Esophagus muscularis mucosa (tissue), 4 donors: ENCODE results near the gene RUVBL1. TPM values are rescaled to one million over a fixed set of nuclear protein-coding genes. Genes with fewer than 3 reads are reported as not detected.
A peak's percentile ranks its signal among the peaks of the same experiment; 100 is the strongest.

Source experiments
- DNase-seq: peaks from one replicate; pipeline ENCODE4 v3.0.0-alpha.2; 2017; ENCODE audit errors: extremely low spot score
- H3K27ac ChIP-seq, 4 donors: fragments of 200-600 bp; sonication (generic); replicated peaks in 1 of 4; 1 replicate in 3 of 4; 2 replicates in 1 of 4; pipeline ENCODE4 v1.5.1; 2016 to 2019; ENCODE audit warnings: mild to moderate bottlenecking in 1 of 4
- H3K27me3 ChIP-seq, 4 donors: fragments of 200-600 bp; sonication (generic); one replicate each; pipeline versions ENCODE4 v1.5.1 to v1.6.0; 2016 to 2019
- H3K36me3 ChIP-seq, 4 donors: fragments of 200-600 bp; sonication (generic); one replicate each; pipeline ENCODE4 v1.5.1; 2016 to 2019
- H3K4me1 ChIP-seq, 4 donors: fragments of 200-600 bp; sonication (generic); one replicate each; pipeline ENCODE4 v1.5.1; 2016 to 2019
- H3K4me3 ChIP-seq, 4 donors: fragments of 200-600 bp; sonication (generic); 1 replicate in 2 of 4; 2 replicates in 2 of 4; pipeline ENCODE4 v1.5.1; 2016 to 2019; ENCODE audit warnings: mild to moderate bottlenecking in 4 of 4, moderate library complexity in 1 of 4
- H3K9me3 ChIP-seq, 4 donors: fragments of 200-600 bp; sonication (generic); 1 replicate in 3 of 4; 2 replicates in 1 of 4; pipeline ENCODE4 v1.5.1; 2016 to 2019
- EP300 ChIP-seq: sonication (generic); formaldehyde crosslinking; IDR thresholded peaks from one replicate; pipeline ENCODE4 v1.6.1; 2017; ENCODE audit warnings: antibody characterized with exemption
- POLR2A ChIP-seq: fragments of 450-650 bp; IDR thresholded peaks from one replicate; pipeline ENCODE4 v1.6.1; 2017; ENCODE audit warnings: antibody characterized with exemption, moderate library complexity, mild to moderate bottlenecking, low read depth
- POLR2AphosphoS5 ChIP-seq, 2 donors: sonication (generic); formaldehyde crosslinking; IDR thresholded peaks; one replicate each; pipeline ENCODE4 v1.6.1; 2017; ENCODE audit warnings: antibody characterized with exemption in 2 of 2
- WGBS: methylation state at CpG from one replicate; pipeline ENCODE4 v1.1.5; 2018; 5-methylcytosine and 5-hydroxymethylcytosine counted together
- intact Hi-C: fragments of 100-400 bp; cut with DNase I; formaldehyde crosslinking; loops from one replicate; pipeline ENCODE4 v1.15.1; 2023
- total RNA-seq, 4 donors: library from RNA; depleted of rRNA; stranded (reverse); fragments of >200 nt; gene quantifications; one replicate each; pipeline versions ENCODE4 v1.1.0 to v1.2.1, GENCODE V29; 2016
- TF ChIP-seq, protein P1 (sequence below), 3 experiments: fragments of 200-600 bp in 2 of 3; fragments of 450-650 bp in 1 of 3; sonication (generic) in 2 of 3; IDR thresholded peaks; one replicate each; pipeline ENCODE4 v1.5.1; 2017 to 2019; ENCODE audit warnings: antibody characterized with exemption in 3 of 3, mild to moderate bottlenecking in 2 of 3, moderate library complexity in 1 of 3

RUVBL1 gene
- total RNA-seq, 4 donors from 2014 or later, result 21.4 to 28.9 (median 23.8) TPM

DNA sequence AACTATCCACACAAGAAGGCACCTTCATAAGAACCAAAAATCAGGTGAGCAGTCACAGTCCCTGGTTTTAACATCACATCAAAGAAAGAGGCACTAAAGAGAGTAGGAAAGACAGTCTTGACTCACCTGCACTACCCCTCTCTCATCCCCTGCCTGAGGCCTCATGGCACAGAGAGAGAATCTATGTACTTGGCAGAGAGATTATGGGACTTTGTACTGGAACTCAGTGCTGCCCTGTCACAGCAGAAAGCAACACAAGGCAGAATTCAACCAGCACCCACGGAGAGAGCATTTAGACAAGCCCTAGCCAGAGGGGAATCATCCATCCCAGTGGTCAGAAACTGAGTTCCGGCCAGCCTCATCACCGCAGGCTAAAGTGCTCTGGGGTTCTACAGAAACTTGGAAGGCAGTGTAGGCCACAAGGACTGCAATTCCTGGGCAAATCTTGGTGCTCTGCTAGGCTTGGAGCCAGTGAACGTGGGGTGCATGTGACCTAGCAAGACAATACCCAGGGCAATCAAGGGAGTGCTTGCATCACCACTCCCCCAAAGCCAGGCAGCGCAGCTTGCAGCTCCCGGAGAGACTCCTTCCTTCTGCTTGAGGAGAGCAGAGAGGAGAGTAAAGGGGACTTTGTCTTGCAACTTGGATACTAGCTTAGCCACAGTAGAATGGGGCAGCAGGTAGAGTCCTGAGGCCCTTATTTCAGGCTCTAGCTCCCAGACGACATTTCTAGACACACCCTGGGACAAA is 8.5 kb upstream of the RUVBL1 start:
- no peak overlapping the region for H3K4me3 ChIP-seq
- H3K9me3 ChIP-seq, result no peaks in the 10 kb centered on the region
- peaks cover 0 to 8% (median 0%) of the 10 kb centered on the region in 4 donors for H3K27me3 ChIP-seq
- intact Hi-C loops, result no loop called here
- H3K36me3 ChIP-seq, result no peaks in the 10 kb centered on the region
- H3K27ac ChIP-seq, result no peak overlapping the region
- no peak for DNase-seq
- TF ChIP-seq POLR2A (no peak), EP300 (no peak), POLR2AphosphoS5 (IDR thresholded peaks at IDR 0.05) (no peak)
- TF ChIP-seq, protein P1, sequence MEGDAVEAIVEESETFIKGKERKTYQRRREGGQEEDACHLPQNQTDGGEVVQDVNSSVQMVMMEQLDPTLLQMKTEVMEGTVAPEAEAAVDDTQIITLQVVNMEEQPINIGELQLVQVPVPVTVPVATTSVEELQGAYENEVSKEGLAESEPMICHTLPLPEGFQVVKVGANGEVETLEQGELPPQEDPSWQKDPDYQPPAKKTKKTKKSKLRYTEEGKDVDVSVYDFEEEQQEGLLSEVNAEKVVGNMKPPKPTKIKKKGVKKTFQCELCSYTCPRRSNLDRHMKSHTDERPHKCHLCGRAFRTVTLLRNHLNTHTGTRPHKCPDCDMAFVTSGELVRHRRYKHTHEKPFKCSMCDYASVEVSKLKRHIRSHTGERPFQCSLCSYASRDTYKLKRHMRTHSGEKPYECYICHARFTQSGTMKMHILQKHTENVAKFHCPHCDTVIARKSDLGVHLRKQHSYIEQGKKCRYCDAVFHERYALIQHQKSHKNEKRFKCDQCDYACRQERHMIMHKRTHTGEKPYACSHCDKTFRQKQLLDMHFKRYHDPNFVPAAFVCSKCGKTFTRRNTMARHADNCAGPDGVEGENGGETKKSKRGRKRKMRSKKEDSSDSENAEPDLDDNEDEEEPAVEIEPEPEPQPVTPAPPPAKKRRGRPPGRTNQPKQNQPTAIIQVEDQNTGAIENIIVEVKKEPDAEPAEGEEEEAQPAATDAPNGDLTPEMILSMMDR (IDR thresholded peaks at IDR 0.05), result no peak
- H3K4me1 ChIP-seq, result no peaks in the 10 kb centered on the region
- WGBS, result 84% methylated on average over 5 of the region's 7 CpGs

DNA sequence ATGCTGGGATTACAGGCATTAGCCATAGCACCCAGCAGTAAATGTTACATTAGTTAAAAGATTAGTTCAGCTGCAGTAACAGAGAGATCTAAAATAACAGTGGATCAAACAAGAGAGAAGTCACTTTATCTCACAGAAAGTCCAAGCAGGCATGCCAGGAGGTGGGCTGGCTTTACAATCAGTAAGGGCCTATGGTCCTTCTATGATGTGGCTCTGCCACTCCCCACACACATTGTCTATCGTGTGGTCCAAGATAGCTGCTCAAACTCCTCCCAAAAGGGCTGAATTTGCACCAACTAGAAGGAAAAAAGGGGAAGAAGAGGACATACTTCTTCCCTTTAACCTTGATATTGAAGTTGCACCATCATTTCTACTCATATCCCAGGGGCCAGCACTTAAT is 4.6 kb upstream of the RUVBL1 start:
- intact Hi-C loops, result no loop called here
- Histone ChIP-seq H3K27me3 (no peaks in the 10 kb centered on the region), H3K4me3 (no peak overlapping the region), H3K9me3 (no peaks in the 10 kb centered on the region), H3K4me1 (peaks cover 0 to 6% (median 6%) of the 10 kb centered on the region in 4 donors), H3K36me3 (no peaks in the 10 kb centered on the region), H3K27ac (no peak overlapping the region)
- DNase-seq, result no peak
- 63% methylated on average over 1 of the region's 1 CpG for WGBS
- no peak for TF ChIP-seq POLR2A
- TF ChIP-seq, protein P1 (IDR thresholded peaks at IDR 0.05), result no peak
- TF ChIP-seq EP300, result no peak

GRCh38 chr3:128127236-128127635 is 3.6 kb upstream of the RUVBL1 start:
- Histone ChIP-seq H3K4me3 (no peak overlapping the region), H3K27me3 (no peaks in the 10 kb centered on the region), H3K36me3 (no peaks in the 10 kb centered on the region), H3K4me1 (peaks cover 9 to 16% (median 16%) of the 10 kb centered on the region in 4 donors), H3K27ac (no peak overlapping the region), H3K9me3 (no peaks in the 10 kb centered on the region)
- 67% methylated on average over 2 of the region's 2 CpGs for WGBS
- no peak for DNase-seq
- intact Hi-C loops, result no loop called here
- TF ChIP-seq, protein P1 (IDR thresholded peaks at IDR 0.05), result no peak
- TF ChIP-seq POLR2A, result no peak
- no peak for TF ChIP-seq EP300
- no peak for TF ChIP-seq POLR2AphosphoS5 (IDR thresholded peaks at IDR 0.05)

GRCh38 chr3:128123156-128123537 is 465 bp downstream of the RUVBL1 start:
- H3K27ac ChIP-seq, result peak overlapping the region; percentile 65 to 83 (median 76)
- intact Hi-C loops, result loop anchor here (5.0 kb wide), 1 partner anchor 46 kb away; no protein-coding TSS in a partner anchor
- H3K36me3 ChIP-seq, result peaks cover 0 to 9% (median 3%) of the 10 kb centered on the region in 4 donors
- peaks cover 9 to 20% (median 17%) of the 10 kb centered on the region in 4 donors for H3K4me1 ChIP-seq
- no peak for DNase-seq
- under 1% methylated on average over 19 of the region's 22 CpGs for WGBS
- no peak for TF ChIP-seq EP300
- no peak for TF ChIP-seq POLR2A
- TF ChIP-seq, protein P1 (IDR thresholded peaks at IDR 0.05), result no peak
- no peak for TF ChIP-seq POLR2AphosphoS5 (IDR thresholded peaks at IDR 0.05)
- peak overlapping the region; percentile 72 to 89 (median 82) for H3K4me3 ChIP-seq
- no peaks in the 10 kb centered on the region for H3K9me3 ChIP-seq
- no peaks in the 10 kb centered on the region for H3K27me3 ChIP-seq

DNA sequence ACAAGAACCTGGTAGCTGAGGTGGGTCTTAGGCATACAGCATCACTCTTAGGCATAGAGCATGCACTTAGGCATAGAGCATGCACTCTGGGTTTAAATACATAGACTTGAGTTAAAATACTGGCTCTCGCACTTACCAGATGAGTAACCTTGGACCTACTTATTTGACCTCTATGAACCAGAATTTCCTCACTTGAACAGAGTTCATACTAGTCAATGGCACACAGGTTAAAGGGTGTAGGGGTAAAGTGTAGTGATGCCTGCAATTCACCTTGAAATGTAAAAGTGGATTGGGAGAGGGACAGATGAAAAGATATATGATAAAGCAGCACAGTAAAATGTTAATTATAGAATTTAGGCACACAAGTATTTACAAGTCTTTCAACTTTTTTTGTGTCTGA is 1.6 kb downstream of the RUVBL1 start:
- DNase-seq, result no peak
- intact Hi-C loops, result loop anchor here (5.0 kb wide), 1 partner anchor 45 kb away; no protein-coding TSS in a partner anchor
- Histone ChIP-seq H3K4me1 (peaks cover 9 to 20% (median 17%) of the 10 kb centered on the region in 4 donors), H3K27ac (no peak overlapping the region), H3K9me3 (no peaks in the 10 kb centered on the region), H3K4me3 (no peak overlapping the region), H3K27me3 (no peaks in the 10 kb centered on the region), H3K36me3 (peaks cover 0 to 20% (median 8%) of the 10 kb centered on the region in 4 donors)
- TF ChIP-seq, protein P1 (IDR thresholded peaks at IDR 0.05), result no peak
- TF ChIP-seq POLR2AphosphoS5 (IDR thresholded peaks at IDR 0.05), result no peak
- 100% methylated on average over 1 of the region's 1 CpG for WGBS
